Mammary epithelial cell (primary cell): ENCODE results near the gene CLDN1.

Source experiments
- CTCF ChIP-seq, 2 donors: IDR thresholded peaks in 1 of 2; conservative IDR thresholded peaks in 1 of 2; 2 replicates each; pipeline ENCODE4 v1.5.1; 2011 to 2012; ENCODE audit warnings: inconsistent platforms in 2 of 2, low read length in 2 of 2, mild to moderate bottlenecking in 2 of 2, control low read depth in 1 of 2, low read depth in 1 of 2; ENCODE audit not compliant: insufficient read depth in 1 of 2; ENCODE audit errors: extremely low read depth in 1 of 2
- EZH2 ChIP-seq: IDR thresholded peaks from 2 replicates; pipeline ENCODE4 v1.6.1; 2012; ENCODE audit warnings: low read length, inconsistent platforms, borderline replicate concordance

GRCh38 chr3:190360228-190360627 is 38.0 kb upstream of the CLDN1 start:
- TF ChIP-seq CTCF (conservative IDR thresholded peaks at IDR 0.05 in 1 of 2, IDR thresholded peaks at IDR 0.05 in 1 of 2; ENCODE audit: extremely low read depth in 1 of 2, insufficient read depth in 1 of 2, low read depth in 1 of 2, low read length in 2 of 2) (no peak), EZH2 (no peak)
